ENCODE results near the gene EIF4B. TPM values are rescaled to one million over a fixed set of nuclear protein-coding genes. Genes with fewer than 3 reads are reported as not detected.

The EIF4B gene
- total and polyA plus RNA-seq, 9 of the 15 experiments (the other 6 are each of a cell fraction or from before 2014, with no cell fraction given), result 138 to 669 (median 552) TPM

- TF ChIP-seq TSHZ1 (CRISPR knock-in tag; IDR thresholded peaks at IDR 0.05) (no peak), NR2C1 (IDR thresholded peaks at IDR 0.05) (0 out of 2 replicates have a peak, but pooled peaks have one; percentile 17), NR2C1 (tag; IDR thresholded peaks at IDR 0.05) (no peak), FOXK2 (conservative IDR thresholded peaks at IDR 0.05 in 1 of 2, IDR thresholded peaks at IDR 0.05 in 1 of 2; ENCODE audit: low read depth in 2 of 2) (peak; percentile 67 to 74), ILF3 (IDR thresholded peaks at IDR 0.05; ENCODE audit: borderline replicate concordance) (no peak), ZNF124 (CRISPR knock-in tag; IDR thresholded peaks at IDR 0.05) (no peak), ZNF778 (CRISPR knock-in tag; IDR thresholded peaks at IDR 0.05) (no peak), CAMTA2 (CRISPR knock-in tag; conservative IDR thresholded peaks at IDR 0.05) (no peak), EP300 (IDR thresholded peaks at IDR 0.05; ENCODE audit: low read length) (no peak), TRIM25 (IDR thresholded peaks at IDR 0.05; ENCODE audit: borderline replicate concordance) (no peak), CEBPG (CRISPR knock-in tag; IDR thresholded peaks at IDR 0.05) (peak; percentile 51; the same call in 1 of the 2 replicates), CEBPG (tag; conservative IDR thresholded peaks at IDR 0.05 in 1 of 2, IDR thresholded peaks at IDR 0.05 in 1 of 2) (peak in 1 of 2 experiments; percentile 34; a peak in 1 of 4 replicates), PHF8 (IDR thresholded peaks at IDR 0.05; ENCODE audit: borderline replicate concordance, low read length) (no peak), COPS2 (conservative IDR thresholded peaks at IDR 0.05) (no peak), FOXP1 (CRISPR knock-in tag; IDR thresholded peaks at IDR 0.05) (no peak), SAFB2 (IDR thresholded peaks at IDR 0.05; ENCODE audit: borderline replicate concordance, low read depth, low read length, severe bottlenecking) (no peak), POLR2A (conservative IDR thresholded peaks at IDR 0.05) (no peak), NR1H2 (CRISPR knock-in tag; IDR thresholded peaks at IDR 0.05) (no peak), TAF7 (tag; IDR thresholded peaks at IDR 0.05) (no peak), ILK (tag; IDR thresholded peaks at IDR 0.05; ENCODE audit: borderline replicate concordance, low read depth) (no peak), FOSL1 (tag; conservative IDR thresholded peaks at IDR 0.05) (no peak), ZNF212 (CRISPR knock-in tag; IDR thresholded peaks at IDR 0.05) (no peak), RBBP5 (IDR thresholded peaks at IDR 0.05; ENCODE audit: borderline replicate concordance, insufficient read depth, low read length, poor library complexity, severe bottlenecking) (peak; percentile 21)
Measured at GRCh38 chr12:53051058-53051880, 45.0 kb downstream of the EIF4B start (continued).
